H1 (cell line): ENCODE results near the gene ELFN1. TPM values are rescaled to one million over a fixed set of nuclear protein-coding genes. Genes with fewer than 3 reads are reported as not detected.

Experiments used
- CTCF ChIA-PET: fragments of 300-600 bp; sonication (Branson Sonifier 250); formaldehyde crosslinking; loops from one replicate; lab custom pipeline; 2021; ENCODE audit not compliant: partially characterized antibody; lab: Charles Lee
- POLR2A ChIA-PET: fragments of 300-600 bp; sonication (Branson Sonifier 250); formaldehyde crosslinking; loops from one replicate; lab custom pipeline; 2021; ENCODE audit warnings: inconsistent platforms; ENCODE audit not compliant: partially characterized antibody; lab: Charles Lee
- DNase-seq, 2 experiments: peaks; one replicate each; pipeline versions ENCODE4 v3.0.0 to v3.0.0-alpha.2; 2010 to 2022; ENCODE audit warnings: low spot score in 2 of 2, low read depth in 1 of 2, mixed read lengths in 1 of 2
- FAIRE-seq: peaks from 2 replicates; lab custom pipeline; 2011; peaks lifted over from hg19 to GRCh38; lab: Jason Lieb, UNC
- H2AFZ ChIP-seq: 2 replicates; pipeline ENCODE4 v1.8.1; 2012; ENCODE audit warnings: low read length, inconsistent platforms
- H2AK5ac ChIP-seq: 2 replicates; pipeline ENCODE4 v1.6.1; 2013; ENCODE audit warnings: low read depth, low read length
- H2BK120ac ChIP-seq: replicated peaks from 2 replicates; pipeline ENCODE3; 2013; ENCODE audit warnings: low read depth, low read length, inconsistent platforms
- H2BK12ac ChIP-seq: 2 replicates; pipeline ENCODE4 v1.6.1; 2013; ENCODE audit warnings: low read depth, low read length
- H2BK15ac ChIP-seq: 2 replicates; pipeline ENCODE4 v1.6.1; 2013; ENCODE audit warnings: low read length
- H2BK20ac ChIP-seq: 2 replicates; pipeline ENCODE4 v1.6.1; 2013; ENCODE audit warnings: low read length
- H2BK5ac ChIP-seq: 2 replicates; pipeline ENCODE4 v1.6.1; 2013; ENCODE audit warnings: low read depth, low read length
- H3K14ac ChIP-seq: 2 replicates; pipeline ENCODE4 v1.6.1; 2013; ENCODE audit warnings: inconsistent platforms; ENCODE audit not compliant: insufficient read length
- H3K18ac ChIP-seq: 2 replicates; pipeline ENCODE4 v1.6.1; 2013; ENCODE audit warnings: low read length; ENCODE audit errors: extremely low read depth
- H3K23ac ChIP-seq: 2 replicates; pipeline ENCODE4 v1.6.1; 2013; ENCODE audit warnings: inconsistent platforms; ENCODE audit not compliant: insufficient read length
- H3K23me2 ChIP-seq: 2 replicates; pipeline ENCODE4 v1.6.1; 2013; ENCODE audit warnings: low read depth, low read length
- H3K27ac ChIP-seq: 2 replicates; pipeline ENCODE4 v1.6.1; 2011; ENCODE audit warnings: low read depth, low read length, inconsistent platforms
- H3K27me3 ChIP-seq, 4 experiments: replicated peaks in 1 of 4; 1 replicate in 1 of 4; 2 replicates in 3 of 4; pipeline versions ENCODE4 v1.6.1 to v1.8.1; 2011 to 2013; ENCODE audit warnings: low read length in 3 of 4, mild to moderate bottlenecking in 3 of 4, inconsistent platforms in 2 of 4, mixed read lengths in 2 of 4, moderate library complexity in 1 of 4; ENCODE audit not compliant: control insufficient read depth in 3 of 4, insufficient read depth in 3 of 4; ENCODE audit errors: extremely low read depth in 1 of 4
- H3K36me3 ChIP-seq, 4 experiments: 2 replicates each; pipeline versions ENCODE4 v1.6.1 to v1.8.1; 2011 to 2013; ENCODE audit warnings: mild to moderate bottlenecking in 4 of 4, low read length in 3 of 4, moderate library complexity in 2 of 4, control low read depth in 1 of 4, inconsistent platforms in 1 of 4; ENCODE audit not compliant: insufficient read depth in 4 of 4, control insufficient read depth in 2 of 4
- H3K4ac ChIP-seq: replicated peaks from 2 replicates; pipeline ENCODE3; 2013; ENCODE audit warnings: low read length, low read depth, mixed read lengths, inconsistent platforms; ENCODE audit not compliant: insufficient read length
- H3K4me1 ChIP-seq, 4 experiments: replicated peaks in 1 of 4; 1 replicate in 1 of 4; 2 replicates in 3 of 4; pipeline versions ENCODE4 v1.6.1 to v1.8.1; 2011 to 2013; ENCODE audit warnings: low read length in 3 of 4, inconsistent platforms in 2 of 4, mixed read lengths in 1 of 4; ENCODE audit not compliant: insufficient read depth in 4 of 4, control insufficient read depth in 3 of 4
- H3K4me2 ChIP-seq, 2 experiments: 2 replicates each; pipeline versions ENCODE4 v1.6.1 to v1.8.1; 2011 to 2013; ENCODE audit warnings: low read depth in 2 of 2, low read length in 2 of 2, control low read depth in 1 of 2, inconsistent platforms in 1 of 2, mild to moderate bottlenecking in 1 of 2; ENCODE audit not compliant: insufficient read depth in 1 of 2
- H3K4me3 ChIP-seq, 4 experiments: fragments of 200-600, 300-600 bp in 1 of 4; sonication (generic), shearing (Covaris generic), sonication (Bioruptor Twin) in 1 of 4; 2 replicates each; pipeline versions ENCODE4 v1.5.1 to v1.8.1; 2011 to 2016; ENCODE audit warnings: low read length in 4 of 4, low read depth in 3 of 4, control low read depth in 2 of 4, inconsistent platforms in 2 of 4, mild to moderate bottlenecking in 2 of 4, mixed read lengths in 1 of 4, moderate library complexity in 1 of 4; ENCODE audit not compliant: insufficient read depth in 2 of 4; ENCODE audit errors: extremely low read depth in 1 of 4
- H3K56ac ChIP-seq: replicated peaks from 2 replicates; pipeline ENCODE3; 2013; ENCODE audit warnings: low read depth, mild to moderate bottlenecking, mixed read lengths, low read length, inconsistent platforms; ENCODE audit not compliant: insufficient read length
- H3K79me1 ChIP-seq: 2 replicates; pipeline ENCODE4 v1.6.1; 2013; ENCODE audit warnings: low read depth, low read length, control low read depth
- H3K79me2 ChIP-seq, 2 experiments: 2 replicates each; pipeline versions ENCODE4 v1.6.1 to v1.8.1; 2012 to 2013; ENCODE audit warnings: low read length in 2 of 2, mild to moderate bottlenecking in 2 of 2, inconsistent platforms in 1 of 2; ENCODE audit not compliant: insufficient read depth in 2 of 2, control insufficient read depth in 1 of 2
- H3K9ac ChIP-seq, 4 experiments: replicated peaks in 1 of 4; 1 replicate in 1 of 4; 2 replicates in 3 of 4; pipeline versions ENCODE4 v1.6.1 to v1.8.1; 2011 to 2013; ENCODE audit warnings: low read depth in 3 of 4, low read length in 3 of 4, control low read depth in 2 of 4, mild to moderate bottlenecking in 2 of 4, moderate library complexity in 2 of 4, inconsistent platforms in 1 of 4; ENCODE audit errors: extremely low read depth in 1 of 4
- H3K9me3 ChIP-seq, 2 experiments: 2 replicates each; pipeline versions ENCODE4 v1.6.1 to v1.8.1; 2012 to 2013; ENCODE audit warnings: mild to moderate bottlenecking in 2 of 2, moderate library complexity in 2 of 2, control low read depth in 1 of 2, inconsistent platforms in 1 of 2, low read depth in 1 of 2, low read length in 1 of 2, mixed read lengths in 1 of 2; ENCODE audit not compliant: insufficient read depth in 2 of 2
- H4K20me1 ChIP-seq, 2 experiments: replicated peaks in 1 of 2; 2 replicates each; pipeline versions ENCODE3 to v1.8.1; 2011 to 2013; ENCODE audit warnings: inconsistent platforms in 2 of 2, low read length in 2 of 2, mild to moderate bottlenecking in 1 of 2; ENCODE audit not compliant: insufficient read depth in 2 of 2, control insufficient read depth in 1 of 2
- H4K5ac ChIP-seq: 2 replicates; pipeline ENCODE4 v1.6.1; 2013; ENCODE audit warnings: low read length, low read depth, mixed read lengths, inconsistent platforms; ENCODE audit not compliant: insufficient read length
- H4K8ac ChIP-seq: 2 replicates; pipeline ENCODE4 v1.8.0; 2013; ENCODE audit warnings: mild to moderate bottlenecking, moderate library complexity, low read length, inconsistent platforms; ENCODE audit not compliant: insufficient read depth; ENCODE audit errors: extremely low read depth
- H4K91ac ChIP-seq: replicated peaks from 2 replicates; pipeline ENCODE3; 2013; ENCODE audit warnings: low read length, mixed read lengths, inconsistent platforms; ENCODE audit not compliant: insufficient read length
- CHD1 ChIP-seq: IDR thresholded peaks from 2 replicates; pipeline ENCODE4 v1.6.1; 2012; ENCODE audit warnings: low read depth, low read length, improper control_type of control experiment
- CTBP2 ChIP-seq: IDR thresholded peaks from 2 replicates; pipeline ENCODE4 v1.7.0; 2011; ENCODE audit warnings: borderline replicate concordance, mild to moderate bottlenecking, moderate library complexity, mixed read lengths, low read length; ENCODE audit not compliant: insufficient read depth, insufficient read length
- EGR1 ChIP-seq: IDR thresholded peaks from 2 replicates; pipeline ENCODE4 v1.6.1; 2011; ENCODE audit warnings: low read depth, low read length, borderline replicate concordance
- HDAC6 ChIP-seq: IDR thresholded peaks from one replicate; pipeline ENCODE4 v1.7.1; 2012; ENCODE audit warnings: low read depth, mild to moderate bottlenecking, inconsistent platforms, low read length, moderate library complexity
- KDM4A ChIP-seq: IDR thresholded peaks from one replicate; pipeline ENCODE4 v1.7.1; 2012; ENCODE audit warnings: low read depth, mild to moderate bottlenecking, moderate library complexity, low read length, inconsistent platforms; ENCODE audit not compliant: severe bottlenecking
- MAX ChIP-seq: IDR thresholded peaks from 2 replicates; pipeline ENCODE4 v1.6.1; 2012; ENCODE audit warnings: inconsistent platforms
- POU5F1 ChIP-seq: IDR thresholded peaks from 2 replicates; pipeline ENCODE4 v1.6.1; 2011; ENCODE audit warnings: low read depth, mild to moderate bottlenecking, low read length, moderate library complexity
- RBBP5 ChIP-seq: IDR thresholded peaks from 2 replicates; pipeline ENCODE4 v1.7.1; 2012; ENCODE audit warnings: low read depth, mild to moderate bottlenecking, inconsistent platforms, low read length, moderate library complexity, borderline replicate concordance
- SP2 ChIP-seq: IDR thresholded peaks from 2 replicates; pipeline ENCODE4 v1.6.1; 2012; ENCODE audit warnings: mild to moderate bottlenecking, low read length, inconsistent platforms
- TCF12 ChIP-seq: IDR thresholded peaks from 2 replicates; pipeline ENCODE4 v1.6.1; 2011; ENCODE audit warnings: low read depth, mild to moderate bottlenecking, low read length
- WGBS, 2 experiments: shearing (Covaris generic) in 1 of 2; methylation state at CpG; one replicate each; pipeline versions ENCODE4 v1.1.6 to v1.1.7; 2013 to 2015; ENCODE audit warnings: low lambda C conversion rate in 2 of 2, mixed read lengths in 2 of 2, inconsistent platforms in 1 of 2, low coverage in 1 of 2, missing lambda C conversion rate in 1 of 2; ENCODE audit not compliant: insufficient replicate concordance in 2 of 2, insufficient coverage in 1 of 2, insufficient read length in 1 of 2; ENCODE audit errors: extremely low coverage in 1 of 2, missing lambda C conversion rate in 1 of 2; 5-methylcytosine and 5-hydroxymethylcytosine counted together
- polyA plus RNA-seq, 7 experiments: library from polyadenylated mRNA; depleted of rRNA in 3 of 7; stranded (reverse) in 5 of 7; unstranded in 2 of 7; fragments of >200 nt in 5 of 7; fragments of 200-250 nt in 2 of 7; gene quantifications; 1 replicate in 5 of 7; 2 replicates in 1 of 7; 4 replicates in 1 of 7; pipeline versions ENCODE4 v1.2.1 to v1.2.3, GENCODE V29; 2011 to 2013; ENCODE audit warnings: missing spikeins in 2 of 7, mixed read lengths in 2 of 7
- total RNA-seq: library from RNA; stranded (reverse); fragmentation: NEBNext Ultra II Directional; extraction: Animal tissue kit (Norgen Biotek cat#: 25700); gene quantifications from 2 replicates; pipeline ENCODE4 v1.2.1, GENCODE V29; 2021
- TF ChIP-seq, protein P1 (sequence below): IDR thresholded peaks from 2 replicates; pipeline ENCODE4 v1.6.1; 2011; ENCODE audit warnings: low read length, improper control_type of control experiment

Gene ELFN1
- total and polyA plus RNA-seq, 2 of the 8 experiments (the other 6 are each of a cell fraction or from before 2014, with no cell fraction given) = 2.0 to 4.5 TPM

DNA sequence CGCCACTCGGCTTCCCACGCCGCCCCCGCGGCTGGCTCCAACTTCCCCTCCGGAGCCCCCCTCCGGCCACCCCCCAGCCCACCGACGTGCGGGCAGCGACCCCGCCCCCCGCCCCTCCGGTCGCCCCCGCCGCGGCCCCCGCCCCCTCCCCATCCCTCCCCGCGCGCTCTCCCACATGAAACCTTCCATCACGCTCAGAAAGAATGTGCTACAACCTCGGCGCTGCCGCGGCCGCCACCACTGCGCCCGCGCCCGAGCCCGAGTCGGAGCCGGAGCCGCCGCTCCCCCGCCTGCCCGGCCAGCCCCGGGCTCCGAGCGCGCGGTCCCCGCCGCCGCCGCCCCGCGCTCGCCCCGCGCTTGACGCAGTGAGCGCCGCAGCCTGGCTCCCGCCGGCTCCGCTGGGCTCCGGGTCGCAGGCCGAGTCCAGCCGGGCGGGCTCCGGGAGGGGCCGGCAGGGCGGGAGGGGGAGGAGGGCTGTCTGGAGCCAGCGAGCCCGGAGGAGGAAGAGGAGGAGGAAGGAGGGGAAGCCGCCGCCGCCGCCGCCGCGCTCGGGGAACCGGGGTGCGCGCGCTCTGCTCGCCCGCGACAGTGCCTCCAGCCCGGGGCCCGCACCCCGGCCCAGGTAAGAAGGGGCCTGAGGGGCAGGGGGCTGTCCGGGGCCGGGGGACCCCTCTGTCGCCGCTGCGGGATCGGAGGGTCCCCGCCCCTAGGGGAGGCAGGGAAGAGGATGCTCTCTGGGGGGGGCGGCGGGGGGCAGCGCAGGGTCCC is 4.3 kb upstream of the ELFN1 start:
- Histone ChIP-seq H2BK5ac (no peak overlapping the region), H3K56ac (no peak overlapping the region), H4K91ac (no peak overlapping the region), H3K79me1 (no peaks in the 10 kb centered on the region), H2BK20ac (no peak overlapping the region), H2AK5ac (no peak overlapping the region), H3K79me2 (no peaks in the 10 kb centered on the region), H2BK12ac (no peak overlapping the region), H3K9me3 (no peaks in the 10 kb centered on the region), H2BK15ac (no peak overlapping the region), H3K27me3 (peaks cover 57 to 79% (median 77%) of the 10 kb centered on the region in 4 experiments), H3K4me3 (peak overlapping the region in 3 of 4 experiments; percentile 24 to 81 (median 26); a peak in 3 of 8 replicates), H4K8ac (no peak overlapping the region; the same call in 1 of the 2 replicates), H3K4ac (no peak overlapping the region), H3K27ac (no peak overlapping the region), H3K23ac (no peak overlapping the region), H3K36me3 (no peaks in the 10 kb centered on the region), H2BK120ac (no peak overlapping the region), H3K14ac (no peak overlapping the region), H3K9ac (no peak overlapping the region), H4K20me1 (peaks cover 0 to 2% of the 10 kb centered on the region in 2 experiments), H3K4me1 (peaks cover 0 to 27% (median 15%) of the 10 kb centered on the region in 4 experiments; a peak in 5 of 7 replicates), H2AFZ (no peak overlapping the region), H3K4me2 (peak overlapping the region; percentile 72 to 76), H3K23me2 (peaks cover 26% of the 10 kb centered on the region; the same call in 1 of the 2 replicates), H4K5ac (no peak overlapping the region), H3K18ac (no peak overlapping the region)
- FAIRE-seq (no peak), DNase-seq (peak in 1 of 2 experiments; percentile 77)
- WGBS, 2 experiments = 0% methylated on average over 1 of the region's 98 CpGs; no CpG with 5 or more reads in 1 of the 2 experiments
- ChIA-PET CTCF (no interaction called here), POLR2A (no interaction called here)
- TF ChIP-seq CTBP2 (no peak), SP2 (no peak), POU5F1 (no peak), HDAC6 (no peak), MAX (no peak), RBBP5 (no peak), EGR1 (no peak), KDM4A (no peak), CHD1 (no peak), TCF12 (no peak)
- TF ChIP-seq, protein P1, sequence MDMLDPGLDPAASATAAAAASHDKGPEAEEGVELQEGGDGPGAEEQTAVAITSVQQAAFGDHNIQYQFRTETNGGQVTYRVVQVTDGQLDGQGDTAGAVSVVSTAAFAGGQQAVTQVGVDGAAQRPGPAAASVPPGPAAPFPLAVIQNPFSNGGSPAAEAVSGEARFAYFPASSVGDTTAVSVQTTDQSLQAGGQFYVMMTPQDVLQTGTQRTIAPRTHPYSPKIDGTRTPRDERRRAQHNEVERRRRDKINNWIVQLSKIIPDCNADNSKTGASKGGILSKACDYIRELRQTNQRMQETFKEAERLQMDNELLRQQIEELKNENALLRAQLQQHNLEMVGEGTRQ = no peak
